Measurements from ENCODE around the gene C1orf50. TPM values are rescaled to one million over a fixed set of nuclear protein-coding genes. Genes with fewer than 3 reads are reported as not detected.

The C1orf50 gene
- total RNA-seq, 2 experiments from 2014 or later: 23.1 to 23.9 TPM

GRCh38 chr1:42737986-42738677, 28.9 kb upstream of the C1orf50 start:
- H3K4me1 ChIP-seq (ENCODE audit: insufficient read depth, low read length): peaks cover 7% of the 10 kb centered on the region
- Mint-ChIP-seq H3K9me3 (no peaks in the 10 kb centered on the region), H3K4me3 (no peak overlapping the region), H3K4me1 (ENCODE audit: low read depth) (peaks cover 9% of the 10 kb centered on the region), H3K27me3 (no peaks in the 10 kb centered on the region), H3K27ac (no peak overlapping the region), H3K36me3 (ENCODE audit: low read depth) (no peaks in the 10 kb centered on the region)
- ChIA-PET POLR2A (no interaction called here), CTCF (no interaction called here)
- no peak for TF ChIP-seq CTCF (IDR thresholded peaks at IDR 0.05)
- no peak overlapping the region for H3K4me3 ChIP-seq (ENCODE audit: low read length)
- ATAC-seq (ENCODE audit: poor library complexity) (no peak), DNase-seq (no peak)
- H3K27me3 ChIP-seq (ENCODE audit: control insufficient read depth in 1 of 2, insufficient read depth in 2 of 2, low read length in 2 of 2): no peaks in the 10 kb centered on the region
- H3K36me3 ChIP-seq (ENCODE audit: insufficient read depth, low read length): no peaks in the 10 kb centered on the region
- intact Hi-C loops (cut with DNase I, micrococcal nuclease): no loop called here
- no peaks in the 10 kb centered on the region for H3K9me3 ChIP-seq (ENCODE audit: control insufficient read depth in 1 of 2, insufficient read depth in 1 of 2, low read length in 2 of 2)
- H3K27ac ChIP-seq (ENCODE audit: low read depth in 1 of 2, low read length in 2 of 2): no peak overlapping the region

GRCh38 chr1:42738678-42739226, 28.3 kb upstream of the C1orf50 start:
- DNase-seq: no peak
- Mint-ChIP-seq H3K36me3 (ENCODE audit: low read depth) (no peaks in the 10 kb centered on the region), H3K4me3 (no peak overlapping the region), H3K4me1 (ENCODE audit: low read depth) (peaks cover 9% of the 10 kb centered on the region), H3K27me3 (no peaks in the 10 kb centered on the region), H3K9me3 (no peaks in the 10 kb centered on the region), H3K27ac (no peak overlapping the region)
- ChIA-PET POLR2A (no interaction called here), CTCF (no interaction called here)
- H3K9me3 ChIP-seq (ENCODE audit: control insufficient read depth in 1 of 2, insufficient read depth in 1 of 2, low read length in 2 of 2): no peaks in the 10 kb centered on the region
- no peak overlapping the region for H3K4me3 ChIP-seq (ENCODE audit: low read length)
- TF ChIP-seq CTCF (IDR thresholded peaks at IDR 0.05): no peak
- H3K4me1 ChIP-seq (ENCODE audit: insufficient read depth, low read length): peaks cover 7% of the 10 kb centered on the region
- no peak for ATAC-seq (ENCODE audit: poor library complexity)
- no peaks in the 10 kb centered on the region for H3K36me3 ChIP-seq (ENCODE audit: insufficient read depth, low read length)
- no peak overlapping the region for H3K27ac ChIP-seq (ENCODE audit: low read depth in 1 of 2, low read length in 2 of 2)
- no peaks in the 10 kb centered on the region for H3K27me3 ChIP-seq (ENCODE audit: control insufficient read depth in 1 of 2, insufficient read depth in 2 of 2, low read length in 2 of 2)
- intact Hi-C loops (cut with DNase I, micrococcal nuclease): no loop called here

DNA sequence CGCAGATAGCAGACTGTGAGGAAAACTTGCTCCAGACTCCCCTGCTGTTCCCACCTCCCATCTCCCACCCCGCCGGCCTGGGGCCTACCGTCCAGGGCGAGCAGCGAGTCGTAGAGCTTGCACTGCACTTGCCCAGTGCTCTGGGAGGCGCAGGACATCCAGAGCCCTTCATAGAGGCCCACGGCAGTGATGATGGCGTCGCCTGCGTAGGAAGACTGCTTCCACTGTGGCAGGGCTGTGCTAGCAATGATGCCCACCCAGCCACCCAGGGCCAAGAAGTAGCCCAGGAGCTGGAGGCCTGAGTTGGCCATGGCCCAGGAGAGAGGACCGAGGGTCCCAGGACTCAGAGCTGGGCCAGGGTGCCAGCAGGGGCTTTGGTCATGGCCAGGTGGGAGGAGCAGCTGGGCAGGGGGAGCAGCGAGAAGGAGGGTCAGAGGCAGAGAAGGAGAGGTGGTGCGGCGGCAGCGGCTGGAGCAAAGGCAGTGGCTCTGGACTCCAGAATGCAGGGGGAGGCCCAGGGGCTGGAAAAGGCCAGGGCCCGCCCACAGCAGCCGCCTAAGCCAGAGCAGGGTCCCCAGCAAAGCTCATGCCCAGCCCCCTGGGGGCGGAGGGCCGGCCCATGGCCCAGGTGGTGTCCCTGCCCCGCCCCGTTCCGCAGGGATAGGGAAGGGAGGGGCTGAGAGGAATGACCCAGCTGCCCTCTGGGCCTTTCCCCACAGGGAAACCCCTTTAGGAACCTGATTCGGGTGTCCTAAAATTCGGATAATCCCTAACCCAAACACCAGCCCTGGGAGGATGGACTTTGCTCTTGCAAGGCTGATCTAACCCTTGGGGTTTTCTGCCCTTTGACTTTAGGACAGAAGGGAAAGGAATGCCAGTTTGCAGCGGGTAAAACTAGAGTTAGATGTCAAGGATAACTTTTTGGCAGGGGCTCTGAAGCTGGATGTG, 27.0 kb upstream of the C1orf50 start, which contains the start of gene CLDN19:
TSS of gene CLDN19 (minus strand) at position 484 of the 948 bp plus-strand sequence. CDS start at position 311, 173 bp downstream.
- CTCF ChIA-PET: interaction anchor here (1.2 kb wide), 1 partner anchor 17 kb away, joined by 3 read pairs; no protein-coding TSS in a partner anchor
- Histone ChIP-seq H3K27ac (ENCODE audit: low read depth in 1 of 2, low read length in 2 of 2) (no peak within 1 kb of the TSS), H3K4me3 (ENCODE audit: low read length) (no peak within 1 kb of the TSS), H3K36me3 (ENCODE audit: insufficient read depth, low read length) (no peaks in the 10 kb centered on the region), H3K27me3 (ENCODE audit: control insufficient read depth in 1 of 2, insufficient read depth in 2 of 2, low read length in 2 of 2) (no peaks in the 10 kb centered on the region), H3K4me1 (ENCODE audit: insufficient read depth, low read length) (peaks cover 7% of the 10 kb centered on the region), H3K9me3 (ENCODE audit: control insufficient read depth in 1 of 2, insufficient read depth in 1 of 2, low read length in 2 of 2) (no peaks in the 10 kb centered on the region)
- Mint-ChIP-seq H3K9me3 (no peaks in the 10 kb centered on the region), H3K27ac (no peak within 1 kb of the TSS), H3K4me1 (ENCODE audit: low read depth) (peaks cover 9% of the 10 kb centered on the region), H3K4me3 (no peak within 1 kb of the TSS), H3K36me3 (ENCODE audit: low read depth) (peaks cover 2% of the 10 kb centered on the region), H3K27me3 (no peaks in the 10 kb centered on the region)
- POLR2A ChIA-PET: interaction anchor here (0.6 kb wide), 1 partner anchor 826 kb away, joined by 3 read pairs; no protein-coding TSS in a partner anchor
- intact Hi-C loops (cut with DNase I, micrococcal nuclease): no loop called here
- TF ChIP-seq CTCF (IDR thresholded peaks at IDR 0.05): no peak
- DNase-seq: no peak
- ATAC-seq (ENCODE audit: poor library complexity): no peak
